SKM-1 treated with dmso at 0.1 percent for 144 hours (cell line): ENCODE data around the gene AFF1.

ENCODE experiments used
- DNase-seq: peaks from one replicate; lab custom pipeline; 2025; ENCODE audit not compliant: unreplicated experiment; lab: John Stamatoyannopoulos, UW

AFF1 gene

GRCh38 chr4:87105101-87105845, 170.5 kb downstream of the AFF1 start:
- DNase-seq, result no peak

- DNase-seq, result no peak
These were observed 173.3 kb downstream of the AFF1 start for GRCh38 chr4:87108142-87108546.

- DNase-seq, result no peak
These were observed 174.3 kb downstream of the AFF1 start for GRCh38 chr4:87109121-87109520.

GRCh38 chr4:87109945-87110344, 175.1 kb downstream of the AFF1 start:
- DNase-seq, result no peak

GRCh38 chr4:87112063-87112462, 177.3 kb downstream of the AFF1 start:
- DNase-seq, result no peak

GRCh38 chr4:87114245-87115062, 179.6 kb downstream of the AFF1 start:
- no peak for DNase-seq

- DNase-seq, result no peak
These were observed 181.4 kb downstream of the AFF1 start for GRCh38 chr4:87116231-87116630.

GRCh38 chr4:87117051-87117731, 182.4 kb downstream of the AFF1 start:
- DNase-seq, result no peak

- no peak for DNase-seq
These were observed 182.9 kb downstream of the AFF1 start for GRCh38 chr4:87117732-87118075.

GRCh38 chr4:87118421-87118820, 183.6 kb downstream of the AFF1 start:
- DNase-seq, result no peak

GRCh38 chr4:87118826-87119225, 184.0 kb downstream of the AFF1 start:
- no peak for DNase-seq

GRCh38 chr4:87120010-87120409, 185.2 kb downstream of the AFF1 start:
- DNase-seq, result no peak

- DNase-seq, result no peak
These were observed 185.8 kb downstream of the AFF1 start for GRCh38 chr4:87120411-87121162.

GRCh38 chr4:87121341-87122065, 186.7 kb downstream of the AFF1 start:
- DNase-seq, result no peak

GRCh38 chr4:87122252-87122651, 187.4 kb downstream of the AFF1 start:
- no peak for DNase-seq

GRCh38 chr4:87126056-87126455, 191.2 kb downstream of the AFF1 start:
- DNase-seq, result no peak

GRCh38 chr4:87128006-87128705, 193.3 kb downstream of the AFF1 start:
- DNase-seq, result no peak

GRCh38 chr4:87129681-87130080, 194.9 kb downstream of the AFF1 start:
- DNase-seq, result no peak

GRCh38 chr4:87130985-87131703, 196.3 kb downstream of the AFF1 start:
- DNase-seq, result no peak
